K562 (cell line): ENCODE data around the gene SMIM29. TPM values are rescaled to one million over a fixed set of nuclear protein-coding genes. Genes with fewer than 3 reads are reported as not detected.

Experiments used
- ATAC-seq: fragments of 200-7000 bp; cut with Tn5 transposase; 3 replicates; pipeline ENCODE4 v1.9.1; 2020; ENCODE audit warnings: moderate library complexity
- BruUV-seq: library from RNA; stranded (reverse); fragments of 400-500 nt; replicated peaks from 2 replicates; lab custom pipeline; 2021; lab: Mats Ljungman, UMichigan
- CTCF ChIA-PET: fragments of 300-600 bp; formaldehyde crosslinking; extraction: SDS; loops from one replicate; lab custom pipeline; 2021; ENCODE audit warnings: low intra/inter-chr PET ratio; lab: Yijun Ruan, JAX
- POLR2A ChIA-PET: fragments of 300-600, 350-650 bp; sonication (Branson Sonifier 250); formaldehyde crosslinking; extraction: SDS; loops from one replicate; lab custom pipeline; 2021; ENCODE audit warnings: antibody characterized with exemption, inconsistent platforms; lab: Yijun Ruan, JAX
- DNase-seq, 4 experiments: peaks; one replicate each; pipeline versions ENCODE4 v3.0.0 to v3.0.0-alpha.2; 2011 to 2018; ENCODE audit warnings: low spot score in 3 of 4, mixed read lengths in 3 of 4; ENCODE audit errors: extremely low read depth in 1 of 4
- FAIRE-seq: peaks from 2 replicates; lab custom pipeline; 2011; peaks lifted over from hg19 to GRCh38; lab: Jason Lieb, UNC
- H2AFZ ChIP-seq: 2 replicates; pipeline ENCODE4 v1.6.0; 2011; ENCODE audit warnings: low read depth, low read length, control low read depth, inconsistent platforms
- H3K27ac ChIP-seq: fragments of 200-600 bp; 3 replicates; pipeline ENCODE4 v1.8.0; 2011; ENCODE audit warnings: low read depth, mild to moderate bottlenecking, control low read depth, inconsistent platforms, low read length, moderate library complexity, mixed read lengths; ENCODE audit errors: extremely low read depth
- H3K27me3 ChIP-seq, 2 experiments: fragments of 300-600 bp in 1 of 2; 2 replicates in 1 of 2; 3 replicates in 1 of 2; pipeline versions ENCODE4 v1.6.0 to v1.8.0; 2011; ENCODE audit warnings: inconsistent platforms in 2 of 2, low read length in 2 of 2, mild to moderate bottlenecking in 1 of 2, mixed read lengths in 1 of 2, moderate library complexity in 1 of 2; ENCODE audit not compliant: control insufficient read depth in 2 of 2, insufficient read depth in 2 of 2
- H3K36me3 ChIP-seq: fragments of 300-600 bp; 3 replicates; pipeline ENCODE4 v1.8.0; 2011; ENCODE audit warnings: mild to moderate bottlenecking, low read length, inconsistent platforms; ENCODE audit not compliant: control insufficient read depth, insufficient read depth
- H3K4me1 ChIP-seq, 2 experiments: fragments of 200-600 bp in 1 of 2; replicated peaks in 1 of 2; 2 replicates in 1 of 2; 3 replicates in 1 of 2; pipeline versions ENCODE4 v1.5.1 to v1.8.0; 2011; ENCODE audit warnings: inconsistent platforms in 2 of 2, low read length in 2 of 2, mild to moderate bottlenecking in 1 of 2, mixed read lengths in 1 of 2, moderate library complexity in 1 of 2; ENCODE audit not compliant: control insufficient read depth in 2 of 2, insufficient read depth in 2 of 2
- H3K4me2 ChIP-seq: 2 replicates; pipeline ENCODE4 v1.6.1; 2011; ENCODE audit warnings: low read length, control low read depth, inconsistent platforms, mixed read lengths; ENCODE audit not compliant: insufficient read depth
- H3K4me3 ChIP-seq: fragments of 200-600 bp; sonication (generic), shearing (Covaris generic); 2 replicates; pipeline ENCODE4 v1.5.1; 2016; ENCODE audit warnings: control low read depth, inconsistent platforms
- H3K79me2 ChIP-seq: fragments of 200-600 bp; 3 replicates; pipeline ENCODE4 v1.8.0; 2011; ENCODE audit warnings: low read length, inconsistent platforms; ENCODE audit not compliant: control insufficient read depth, insufficient read depth
- H3K9ac ChIP-seq, 2 experiments: 2 replicates each; pipeline versions ENCODE4 v1.6.0 to v1.6.1; 2011; ENCODE audit warnings: low read depth in 2 of 2, low read length in 2 of 2, control low read depth in 1 of 2, inconsistent platforms in 1 of 2, mild to moderate bottlenecking in 1 of 2, mixed read lengths in 1 of 2; ENCODE audit not compliant: insufficient read depth in 1 of 2
- H3K9me1 ChIP-seq: one replicate; pipeline ENCODE4 v1.6.0; 2011; ENCODE audit warnings: inconsistent platforms, mild to moderate bottlenecking, low read length, moderate library complexity; ENCODE audit not compliant: control insufficient read depth, insufficient read depth
- H3K9me3 ChIP-seq: replicated peaks from 2 replicates; pipeline ENCODE4 v1.5.1; 2011; ENCODE audit warnings: low read depth, low read length, inconsistent platforms; ENCODE audit not compliant: control insufficient read depth, insufficient read depth
- H4K20me1 ChIP-seq: replicated peaks from 2 replicates; pipeline ENCODE4 v1.6.1; 2011; ENCODE audit warnings: low read length, inconsistent platforms, mixed read lengths; ENCODE audit not compliant: control insufficient read depth, insufficient read depth
- MTA2 ChIP-seq: fragments of 450-650 bp; IDR thresholded peaks from 2 replicates; pipeline ENCODE4 v1.6.1; 2016; ENCODE audit warnings: low read depth
- POLR2A ChIP-seq: fragments of 450-650 bp; conservative IDR thresholded peaks from 2 replicates; pipeline ENCODE4 v1.6.1; 2016
- PTRF ChIP-seq: fragments of 450-650 bp; IDR thresholded peaks from 2 replicates; pipeline ENCODE4 v1.6.1; 2016; ENCODE audit warnings: mild to moderate bottlenecking, missing genetic modification characterization, missing compliant biosample characterization
- TOE1 ChIP-seq, 2 experiments: fragments of 450-650 bp in 1 of 2; sonication (generic) in 1 of 2; formaldehyde crosslinking in 1 of 2; IDR thresholded peaks; 2 replicates each; pipeline versions ENCODE4 v1.7.1 to v1.8.0; 2016 to 2022; ENCODE audit warnings: borderline replicate concordance in 2 of 2, mild to moderate bottlenecking in 2 of 2, antibody characterized with exemption in 1 of 2, inconsistent platforms in 1 of 2, low read depth in 1 of 2, missing genetic modification reagents in 1 of 2, moderate library complexity in 1 of 2
- WGBS: fragments of 100-300 bp; shearing (Covaris generic); methylation state at CpG from one replicate; pipeline ENCODE4 v1.1.6; 2016; ENCODE audit warnings: low coverage, mixed read lengths; ENCODE audit not compliant: insufficient coverage; ENCODE audit errors: missing lambda C conversion rate; 5-methylcytosine and 5-hydroxymethylcytosine counted together
- in situ Hi-C: fragments of 300-500 bp; cut with MboI; formaldehyde crosslinking; loops from 4 replicates; pipeline ENCODE4 v1.15.0; 2018; ENCODE audit warnings: inconsistent platforms, mixed read lengths
- intact Hi-C: fragments of 100-400 bp; cut with micrococcal nuclease; formaldehyde crosslinking; loops from 2 replicates; pipeline ENCODE4 v1.14.2; 2022
- polyA plus RNA-seq, 8 experiments: library from polyadenylated mRNA; depleted of rRNA in 4 of 8; stranded (reverse) in 5 of 8; unstranded in 3 of 8; fragments of >200 nt; fragmentation: Nextera tagmentation in 2 of 8; fragmentation: Illumina TruSeq in 1 of 8; extraction: Ambion mirVana in 2 of 8; extraction: Trizol in 1 of 8; gene quantifications; 2 replicates each; pipeline versions ENCODE4 v1.2.1 to v1.2.3, GENCODE V29; 2011 to 2014; ENCODE audit warnings: inconsistent platforms in 1 of 8, missing spikeins in 1 of 8
- total RNA-seq, 7 experiments: library from RNA; depleted of rRNA in 6 of 7; stranded (reverse); fragments of >200 nt in 6 of 7; fragmentation: Illumina TruSeq in 2 of 7; extraction: Trizol in 2 of 7; gene quantifications; 2 replicates each; pipeline versions ENCODE4 v1.2.1 to v1.2.3, GENCODE V29; 2011 to 2021; ENCODE audit warnings: low replicate concordance in 1 of 7

Gene SMIM29
- total and polyA plus RNA-seq, 9 of the 15 experiments (the other 6 are each of a cell fraction or from before 2014, with no cell fraction given): 6.5 to 36.7 (median 20.9) TPM

DNA sequence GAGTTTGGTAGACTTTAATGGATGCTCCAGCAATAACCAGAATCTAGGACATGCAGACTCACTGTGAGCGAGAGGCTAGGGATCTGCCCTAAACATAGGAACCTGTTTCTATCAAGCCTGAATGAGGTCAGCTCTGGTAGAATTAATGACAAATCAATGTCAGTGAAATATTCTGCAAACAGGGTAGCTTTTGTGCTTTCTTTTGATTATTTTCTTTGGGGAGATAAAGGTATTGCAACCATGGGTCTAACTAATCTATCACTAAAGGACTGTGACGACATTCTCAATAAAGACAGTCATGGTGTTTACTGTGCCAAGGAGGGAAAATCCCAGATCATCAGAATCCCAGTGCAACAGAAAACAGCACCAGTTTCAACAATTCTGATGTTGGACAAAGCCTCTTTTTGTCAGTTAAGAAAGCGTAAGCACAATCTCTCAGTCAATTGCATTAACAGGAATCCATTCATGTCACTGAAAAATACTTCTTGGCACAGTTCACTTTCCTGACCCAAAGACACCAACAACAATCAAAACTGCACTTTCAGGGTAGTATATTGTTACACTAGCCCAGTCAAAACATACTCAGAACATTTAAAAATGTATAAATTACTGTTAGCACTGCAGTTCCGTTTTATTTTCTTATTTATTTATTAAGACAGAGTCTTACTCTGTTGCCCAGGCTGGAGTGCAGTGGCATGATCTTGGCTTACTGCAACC lies 36.8 kb upstream of the SMIM29 start:
- no TSS peak for BruUV-seq
- H2AFZ ChIP-seq: no peak overlapping the region
- no peaks in the 10 kb centered on the region for H3K27me3 ChIP-seq
- CTCF ChIA-PET: no interaction called here
- DNase-seq (no peak), FAIRE-seq (no peak), ATAC-seq (no peak)
- peaks cover 10% of the 10 kb centered on the region for H3K79me2 ChIP-seq
- H3K4me3 ChIP-seq: no peak overlapping the region
- H3K4me1 ChIP-seq: peaks cover 8 to 52% of the 10 kb centered on the region in 2 experiments; a peak in 4 of 5 replicates
- intact Hi-C loops: loop anchor here (2.0 kb wide), 1 partner anchor 39 kb away; no protein-coding TSS in a partner anchor
- no peak overlapping the region for H3K9ac ChIP-seq
- 0 out of 2 replicates have a peak, but pooled peaks have one; percentile 5 for TF ChIP-seq TOE1 (IDR thresholded peaks at IDR 0.05; ENCODE audit: borderline replicate concordance)
- no peak for TF ChIP-seq TOE1 (CRISPR knock-in tag; IDR thresholded peaks at IDR 0.05; ENCODE audit: borderline replicate concordance, low read depth)
- no peak for TF ChIP-seq MTA2
- TF ChIP-seq POLR2A: 0 out of 2 replicates have a peak, but pooled peaks have one; percentile 25
- TF ChIP-seq PTRF (tag): 0 out of 2 replicates have a peak, but pooled peaks have one; percentile 12
- TF ChIP-seq, all 486 proteins: peak for 3
- POLR2A ChIA-PET: no interaction called here
- H3K9me1 ChIP-seq: no peaks in the 10 kb centered on the region
- H3K4me2 ChIP-seq: no peak overlapping the region
- H4K20me1 ChIP-seq: no peaks in the 10 kb centered on the region
- H3K9me3 ChIP-seq: no peaks in the 10 kb centered on the region
- WGBS: 62% methylated on average over 4 of the region's 4 CpGs
- peak overlapping the region; percentile 7; the same call in 2 of the 3 replicates for H3K27ac ChIP-seq
- in situ Hi-C loops: no loop called here
- peaks cover 81% of the 10 kb centered on the region for H3K36me3 ChIP-seq
